ENCODE data around the gene YIPF3. TPM values are rescaled to one million over a fixed set of nuclear protein-coding genes. Genes with fewer than 3 reads are reported as not detected.

The YIPF3 gene
- total and polyA plus RNA-seq, 2 donors from 2014 or later = 107 to 114 TPM

DNA sequence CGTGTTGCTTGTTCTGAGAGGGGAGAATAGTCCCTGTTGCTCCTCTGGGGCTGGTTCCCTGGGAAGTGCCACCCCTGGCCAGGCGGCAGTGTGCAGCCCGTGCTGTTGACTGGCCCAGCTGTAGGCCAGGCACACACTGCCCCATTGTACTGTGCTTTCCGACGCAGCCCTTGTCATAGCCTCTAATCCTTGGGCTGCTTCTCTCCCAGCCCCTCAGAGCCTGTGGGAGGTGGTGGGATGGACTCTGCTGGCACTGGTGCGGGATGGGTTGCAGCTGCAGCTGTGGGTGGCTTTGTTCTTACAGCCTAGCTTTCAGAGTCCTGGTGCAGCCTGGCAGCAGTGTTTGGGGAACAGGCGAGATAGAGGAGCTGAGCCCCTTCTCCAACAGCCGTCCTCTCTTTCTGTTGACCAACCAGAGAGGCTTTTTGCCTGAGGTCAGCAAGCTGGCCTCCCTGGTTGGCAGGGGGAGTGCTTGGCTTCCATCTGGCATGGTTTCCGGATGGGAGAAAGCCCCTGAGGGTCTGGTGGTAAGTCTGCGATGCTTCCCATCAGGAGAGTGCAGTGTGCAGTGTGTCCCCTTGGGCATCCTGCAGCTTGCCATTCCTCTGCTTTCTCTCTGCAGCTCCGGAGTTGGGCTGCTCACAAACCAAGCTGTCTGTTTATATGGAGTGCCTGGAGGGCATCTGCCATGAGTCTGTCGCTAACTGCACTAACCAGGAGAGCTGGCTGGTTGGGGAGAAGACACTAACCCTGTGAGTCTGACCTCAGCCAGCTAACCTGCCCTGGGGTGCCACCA lies 27.3 kb downstream of the YIPF3 start:
- Histone ChIP-seq H3K4me3 (ENCODE audit: low read length in 3 of 3) (no peak overlapping the region), H3K27ac (ENCODE audit: low read depth in 2 of 2, low read length in 2 of 2) (no peak overlapping the region), H3K27me3 (ENCODE audit: control insufficient read depth, insufficient read depth, low read length) (no peaks in the 10 kb centered on the region), H3K9me3 (ENCODE audit: control insufficient read depth in 2 of 3, insufficient read depth in 1 of 3, low read length in 3 of 3) (no peaks in the 10 kb centered on the region), H3K4me1 (ENCODE audit: control insufficient read depth in 2 of 3, insufficient read depth in 2 of 3, low read depth in 1 of 3, low read length in 3 of 3) (peaks cover 0 to 23% (median 5%) of the 10 kb centered on the region in 3 donors), H3K9ac (ENCODE audit: low read length in 3 of 3) (no peak overlapping the region), H3K36me3 (ENCODE audit: control insufficient read depth in 2 of 3, insufficient read depth in 3 of 3, low read length in 3 of 3) (peaks cover 0 to 4% (median 0%) of the 10 kb centered on the region in 3 donors)
- TF ChIP-seq, protein P1, sequence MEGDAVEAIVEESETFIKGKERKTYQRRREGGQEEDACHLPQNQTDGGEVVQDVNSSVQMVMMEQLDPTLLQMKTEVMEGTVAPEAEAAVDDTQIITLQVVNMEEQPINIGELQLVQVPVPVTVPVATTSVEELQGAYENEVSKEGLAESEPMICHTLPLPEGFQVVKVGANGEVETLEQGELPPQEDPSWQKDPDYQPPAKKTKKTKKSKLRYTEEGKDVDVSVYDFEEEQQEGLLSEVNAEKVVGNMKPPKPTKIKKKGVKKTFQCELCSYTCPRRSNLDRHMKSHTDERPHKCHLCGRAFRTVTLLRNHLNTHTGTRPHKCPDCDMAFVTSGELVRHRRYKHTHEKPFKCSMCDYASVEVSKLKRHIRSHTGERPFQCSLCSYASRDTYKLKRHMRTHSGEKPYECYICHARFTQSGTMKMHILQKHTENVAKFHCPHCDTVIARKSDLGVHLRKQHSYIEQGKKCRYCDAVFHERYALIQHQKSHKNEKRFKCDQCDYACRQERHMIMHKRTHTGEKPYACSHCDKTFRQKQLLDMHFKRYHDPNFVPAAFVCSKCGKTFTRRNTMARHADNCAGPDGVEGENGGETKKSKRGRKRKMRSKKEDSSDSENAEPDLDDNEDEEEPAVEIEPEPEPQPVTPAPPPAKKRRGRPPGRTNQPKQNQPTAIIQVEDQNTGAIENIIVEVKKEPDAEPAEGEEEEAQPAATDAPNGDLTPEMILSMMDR (IDR thresholded peaks at IDR 0.05; ENCODE audit: borderline replicate concordance, extremely low read depth, insufficient read depth) = no peak
- no peak for FAIRE-seq
- no peak for DNase-seq
- intact Hi-C loops (cut with DNase I) = no loop called here

DNA sequence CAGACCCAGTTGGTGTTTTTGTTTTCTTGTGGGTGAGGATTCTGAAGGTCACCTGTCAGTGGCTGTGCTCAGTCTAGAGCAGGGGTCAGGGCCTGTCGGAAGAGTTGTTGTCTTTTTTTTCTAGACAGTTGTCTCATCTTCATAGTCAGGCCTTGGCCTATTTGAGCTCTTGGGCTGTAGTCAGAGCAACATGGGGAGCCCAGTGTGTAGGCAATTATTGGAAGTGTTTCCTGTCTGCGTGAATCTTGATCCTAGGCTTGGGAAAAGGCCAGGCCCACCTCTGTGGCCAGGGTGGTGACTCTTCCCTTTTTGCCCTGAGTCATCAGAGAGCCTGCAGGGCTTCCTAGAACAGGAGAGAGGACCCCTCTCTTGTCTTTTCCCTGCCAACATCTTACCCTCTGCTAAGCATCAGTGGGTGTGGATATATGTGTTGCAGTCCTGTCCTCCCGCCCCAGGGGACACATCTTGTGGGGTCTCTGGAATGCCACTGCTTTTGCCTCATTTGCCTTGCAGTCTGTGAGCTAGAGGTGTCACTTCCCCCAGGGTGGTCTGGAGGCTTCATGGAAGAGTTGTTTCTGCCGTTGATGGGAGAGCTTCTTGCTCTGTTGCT lies 28.0 kb downstream of the YIPF3 start:
- intact Hi-C loops (cut with DNase I) = no loop called here
- TF ChIP-seq, protein P1 (IDR thresholded peaks at IDR 0.05; ENCODE audit: borderline replicate concordance, extremely low read depth, insufficient read depth) = no peak
- Histone ChIP-seq H3K9me3 (ENCODE audit: control insufficient read depth in 2 of 3, insufficient read depth in 1 of 3, low read length in 3 of 3) (no peaks in the 10 kb centered on the region), H3K4me3 (ENCODE audit: low read length in 3 of 3) (no peak overlapping the region), H3K27ac (ENCODE audit: low read depth in 2 of 2, low read length in 2 of 2) (no peak overlapping the region), H3K4me1 (ENCODE audit: control insufficient read depth in 2 of 3, insufficient read depth in 2 of 3, low read depth in 1 of 3, low read length in 3 of 3) (peaks cover 0 to 19% (median 2%) of the 10 kb centered on the region in 3 donors), H3K36me3 (ENCODE audit: control insufficient read depth in 2 of 3, insufficient read depth in 3 of 3, low read length in 3 of 3) (peaks cover 0 to 4% (median 0%) of the 10 kb centered on the region in 3 donors), H3K9ac (ENCODE audit: low read length in 3 of 3) (no peak overlapping the region), H3K27me3 (ENCODE audit: control insufficient read depth, insufficient read depth, low read length) (no peaks in the 10 kb centered on the region)
- DNase-seq (no peak), FAIRE-seq (no peak)

DNA sequence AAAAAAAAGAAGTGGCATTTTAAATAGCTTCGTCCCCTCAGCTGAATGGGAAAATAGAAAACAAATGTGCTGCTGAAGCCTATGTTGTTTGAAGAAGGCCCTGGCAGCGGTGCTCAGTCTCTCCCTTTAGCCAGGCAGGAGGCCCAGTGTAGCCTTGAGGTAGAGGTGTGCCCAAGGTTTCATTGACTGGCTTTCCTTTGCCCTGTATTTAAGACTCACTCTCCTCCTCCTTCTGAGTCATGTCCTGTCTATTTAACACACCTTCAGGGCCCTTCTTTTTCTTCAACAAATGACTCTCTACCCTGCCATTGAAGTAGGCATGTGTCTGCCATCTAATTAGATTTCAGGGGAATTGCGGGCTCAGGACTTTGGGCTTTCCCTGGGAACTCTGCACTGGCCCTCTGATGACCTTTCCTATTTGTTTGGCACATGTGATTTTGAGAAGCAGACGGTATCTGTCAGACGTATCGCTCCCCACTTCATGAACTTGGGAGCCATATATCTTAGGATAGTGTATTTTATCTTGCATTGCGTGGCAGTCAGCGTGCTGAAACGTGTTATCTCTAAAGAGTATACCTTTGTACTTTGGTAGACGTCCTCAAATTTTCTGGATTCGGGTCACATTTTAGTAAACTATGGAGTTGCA lies 35.0 kb downstream of the YIPF3 start:
- Histone ChIP-seq H3K9me3 (ENCODE audit: control insufficient read depth in 2 of 3, insufficient read depth in 1 of 3, low read length in 3 of 3) (no peaks in the 10 kb centered on the region), H3K27ac (ENCODE audit: low read depth in 2 of 2, low read length in 2 of 2) (no peak overlapping the region), H3K4me1 (ENCODE audit: control insufficient read depth in 2 of 3, insufficient read depth in 2 of 3, low read depth in 1 of 3, low read length in 3 of 3) (peaks cover 4 to 11% (median 6%) of the 10 kb centered on the region in 3 donors), H3K36me3 (ENCODE audit: control insufficient read depth in 2 of 3, insufficient read depth in 3 of 3, low read length in 3 of 3) (peaks cover 0 to 2% (median 0%) of the 10 kb centered on the region in 3 donors), H3K9ac (ENCODE audit: low read length in 3 of 3) (no peak overlapping the region), H3K4me3 (ENCODE audit: low read length in 3 of 3) (no peak overlapping the region), H3K27me3 (ENCODE audit: control insufficient read depth, insufficient read depth, low read length) (no peaks in the 10 kb centered on the region)
- TF ChIP-seq, protein P1 (IDR thresholded peaks at IDR 0.05; ENCODE audit: borderline replicate concordance, extremely low read depth, insufficient read depth) = no peak
- intact Hi-C loops (cut with DNase I) = no loop called here
- no peak for DNase-seq
- FAIRE-seq = no peak

All from kidney (tissue), 14 donors.